ENCODE data around the gene PTPRG.

PTPRG gene

DNA sequence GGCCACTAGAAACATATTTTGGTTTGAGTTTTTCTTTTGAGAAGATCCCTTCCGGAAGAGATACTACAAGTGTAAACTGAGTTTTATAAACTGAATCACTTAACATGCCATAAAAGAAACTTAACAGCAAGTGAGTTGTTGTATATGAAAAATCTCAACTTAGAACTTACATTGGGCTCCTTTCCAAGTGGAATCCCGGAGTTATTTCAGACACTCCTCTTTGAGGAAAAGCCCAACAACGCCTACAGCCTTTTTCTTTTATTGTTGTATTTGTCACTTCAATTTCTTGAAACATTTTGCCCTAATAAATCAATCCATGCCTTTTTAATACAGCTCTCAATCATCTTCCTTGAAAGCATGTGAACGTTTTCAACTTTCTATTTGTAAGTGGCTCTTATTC, 674.6 kb downstream of the PTPRG start:
- DNase-seq (ENCODE audit: low read depth), result no peak

DNA sequence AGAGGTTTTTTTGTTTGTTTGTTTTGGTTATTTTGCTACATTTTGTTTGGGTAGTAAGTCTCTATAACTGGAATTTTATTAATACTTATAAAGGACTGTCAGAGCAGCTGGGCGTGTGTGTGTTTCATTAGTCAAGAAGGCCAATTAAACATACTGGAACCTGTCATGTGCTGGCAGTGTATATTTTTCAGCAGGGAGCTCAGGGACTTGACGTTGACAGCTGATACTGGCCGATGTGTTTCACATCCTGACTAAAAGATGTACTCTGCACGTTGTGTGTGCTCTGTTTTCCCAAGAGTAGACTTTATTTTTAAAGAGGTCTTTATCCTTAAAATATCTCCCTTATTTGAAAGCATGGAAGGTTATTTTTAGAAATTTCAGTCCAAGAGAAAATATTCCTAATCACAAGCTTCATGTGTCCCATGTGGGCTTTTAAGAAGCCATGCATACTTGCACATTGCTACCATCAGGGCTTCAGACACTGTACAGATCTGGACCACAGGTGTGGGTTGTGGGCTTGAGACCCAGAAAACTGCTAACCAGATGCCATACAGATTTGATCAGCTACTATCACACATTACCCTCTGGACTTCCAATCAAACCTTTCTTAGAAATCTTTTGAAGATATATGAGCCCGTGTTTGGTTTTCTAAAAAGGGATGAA, 676.0 kb downstream of the PTPRG start:
- DNase-seq (ENCODE audit: low read depth), result no peak

DNA sequence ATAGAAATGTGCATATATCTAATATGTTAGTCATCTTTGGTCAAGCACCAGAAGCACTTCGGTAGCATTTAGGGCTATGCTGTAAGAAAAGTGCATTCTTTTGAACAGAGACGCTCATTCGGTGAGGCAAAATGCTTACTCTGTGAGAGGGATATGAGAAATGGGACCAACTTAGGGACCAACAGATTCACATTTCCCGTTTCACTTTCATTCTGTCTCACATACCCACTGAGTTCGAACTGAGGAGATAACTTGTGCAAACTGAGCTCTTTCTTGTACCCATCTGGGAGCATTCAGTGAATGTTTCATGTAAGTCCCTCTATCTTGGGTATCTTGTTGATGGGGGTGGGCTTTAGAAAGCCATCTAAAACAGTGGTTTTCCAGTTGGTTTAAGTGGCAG, 676.6 kb downstream of the PTPRG start:
- DNase-seq (ENCODE audit: low read depth), result no peak

DNA sequence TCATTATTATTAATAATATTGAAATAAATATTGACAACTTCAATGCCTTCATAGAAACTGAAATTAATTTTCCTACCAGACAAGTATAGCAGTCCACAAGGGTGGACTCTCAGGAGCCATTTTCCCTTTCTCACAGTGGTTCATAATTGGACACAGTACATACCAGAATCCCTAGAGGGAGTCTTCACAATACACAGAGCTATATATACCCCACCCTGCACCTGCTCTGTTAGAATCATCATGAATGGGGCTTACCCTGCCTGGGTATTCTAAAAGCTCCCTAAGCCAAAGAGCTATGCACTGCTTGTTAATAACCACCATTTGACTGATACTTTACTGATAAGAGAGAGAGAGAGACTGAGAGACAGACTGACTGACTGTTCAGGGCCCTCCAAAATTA, 677.1 kb downstream of the PTPRG start:
- DNase-seq (ENCODE audit: low read depth), result no peak

DNA sequence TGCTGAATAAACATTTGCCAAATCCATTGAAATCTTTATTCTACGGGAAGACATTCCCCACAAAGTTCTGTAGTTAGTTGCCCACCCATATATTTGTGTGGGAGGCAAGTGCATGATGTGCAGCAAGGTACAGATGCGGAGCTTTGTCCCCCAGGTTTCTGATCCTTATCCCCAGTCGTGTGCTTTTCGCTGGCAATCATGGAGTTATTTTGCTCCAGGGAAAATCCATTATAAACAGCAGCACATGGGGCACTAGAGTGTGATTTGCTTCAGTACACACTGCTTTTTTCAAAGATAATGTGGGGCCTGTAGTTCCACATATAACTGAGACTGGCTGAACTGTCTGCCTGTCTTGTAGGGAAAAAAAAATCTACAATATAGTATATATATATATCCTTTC, 679.9 kb downstream of the PTPRG start:
- no peak for DNase-seq (ENCODE audit: low read depth)

DNA sequence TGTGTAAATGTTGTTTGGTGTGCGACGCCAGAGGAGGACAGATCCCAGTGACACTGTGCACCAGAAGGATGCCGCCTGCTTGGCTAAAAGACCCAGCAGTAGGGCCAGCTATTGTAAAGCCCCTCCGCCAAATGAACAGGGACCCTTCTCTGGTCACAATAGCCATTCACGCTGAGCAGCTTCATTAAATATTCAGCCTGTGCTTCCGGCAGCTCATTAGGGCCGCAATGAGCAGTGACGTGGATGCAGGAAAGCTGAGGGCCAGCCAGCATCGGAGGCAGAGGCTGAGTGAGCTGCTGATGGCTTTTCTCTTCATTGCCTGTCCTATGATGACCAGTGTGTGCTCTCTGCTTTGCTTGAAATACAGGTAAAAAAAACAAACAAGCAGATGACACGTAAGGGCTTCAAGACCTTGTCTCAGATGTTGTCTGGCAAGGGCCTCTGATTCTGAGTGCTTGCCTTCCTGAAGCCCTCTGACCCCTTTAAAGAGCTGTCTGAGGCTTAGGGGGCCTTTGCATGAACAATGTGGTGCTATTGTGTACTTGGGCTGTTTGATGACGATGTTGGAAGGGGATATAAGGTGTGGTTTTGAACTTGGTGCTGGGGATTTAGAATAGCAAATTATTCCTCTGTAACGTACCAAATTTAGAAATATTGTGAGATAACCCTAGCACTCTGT, 681.6 kb downstream of the PTPRG start:
- DNase-seq (ENCODE audit: low read depth), result no peak

DNA sequence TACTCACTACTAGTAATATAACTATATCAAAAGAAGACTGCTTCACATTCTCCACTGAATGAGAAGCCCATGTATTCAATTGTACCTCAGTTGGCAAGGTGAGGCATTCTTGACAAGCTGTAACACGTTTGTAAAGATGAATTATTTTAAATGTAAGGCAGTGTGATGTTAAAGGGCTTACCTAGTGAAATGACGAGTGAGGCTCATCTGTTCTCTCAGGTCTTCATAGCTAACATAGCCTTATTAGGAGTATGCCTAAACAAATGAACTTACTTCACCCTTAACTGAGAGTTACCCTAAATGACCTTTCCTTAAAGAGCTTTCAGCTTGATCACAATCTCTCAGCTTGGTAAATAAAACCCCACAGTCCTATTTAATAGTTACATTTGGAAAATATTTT, 684.7 kb downstream of the PTPRG start:
- no peak for DNase-seq (ENCODE audit: low read depth)

DNA sequence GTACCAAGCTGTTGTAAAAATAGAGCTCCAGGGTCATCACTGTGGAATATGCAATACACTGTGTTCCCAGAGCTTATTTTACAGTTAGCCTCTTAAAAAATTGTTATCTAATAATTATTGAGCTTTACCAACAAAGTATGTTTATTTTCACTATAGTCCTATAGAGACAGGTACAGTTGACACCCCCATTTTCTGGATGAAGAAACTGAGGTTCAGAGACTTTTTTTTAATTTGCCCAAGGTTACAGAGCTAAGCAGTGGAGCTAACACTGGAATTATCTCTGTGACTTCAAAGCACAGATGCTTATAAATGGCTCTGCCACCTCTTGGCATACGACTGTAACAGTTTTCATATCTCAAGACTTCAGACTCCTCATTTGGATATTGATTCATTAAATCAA, 685.6 kb downstream of the PTPRG start:
- DNase-seq (ENCODE audit: low read depth), result no peak

DNA sequence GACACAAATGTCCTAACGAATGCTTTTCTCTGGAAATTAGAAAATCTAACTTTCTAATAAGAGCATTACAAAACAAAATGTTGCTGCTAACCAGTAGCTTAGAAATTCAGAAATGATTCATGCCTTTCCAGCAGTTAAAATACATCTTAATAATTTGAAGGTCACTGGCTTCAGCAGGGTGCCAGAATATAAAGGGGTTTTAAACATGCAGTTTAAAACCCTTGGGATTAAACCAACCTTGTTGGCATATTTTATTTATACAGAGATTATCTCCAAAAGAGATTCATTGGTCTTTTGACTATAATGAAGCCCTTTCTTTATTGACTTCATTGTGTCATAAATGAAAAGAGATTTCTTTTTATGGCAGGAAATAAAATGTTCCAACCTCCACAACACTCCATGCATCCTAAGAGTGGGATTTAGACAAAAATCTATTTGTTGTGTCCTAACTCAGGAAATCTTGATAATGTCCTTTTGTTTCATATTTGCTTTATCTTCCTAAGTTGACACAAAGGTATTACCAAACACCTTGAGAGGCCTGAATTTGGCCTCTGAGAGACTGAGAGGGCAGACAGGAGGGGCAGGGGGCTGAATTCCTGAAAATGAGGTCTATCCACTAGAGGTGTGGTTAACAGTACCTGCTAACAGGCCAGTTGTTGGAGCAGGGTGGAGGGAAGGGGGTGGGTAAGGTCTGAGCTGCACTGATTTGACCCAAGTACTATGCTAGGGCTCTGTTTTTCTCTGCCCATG, 687.5 kb downstream of the PTPRG start:
- DNase-seq (ENCODE audit: low read depth), result no peak

DNA sequence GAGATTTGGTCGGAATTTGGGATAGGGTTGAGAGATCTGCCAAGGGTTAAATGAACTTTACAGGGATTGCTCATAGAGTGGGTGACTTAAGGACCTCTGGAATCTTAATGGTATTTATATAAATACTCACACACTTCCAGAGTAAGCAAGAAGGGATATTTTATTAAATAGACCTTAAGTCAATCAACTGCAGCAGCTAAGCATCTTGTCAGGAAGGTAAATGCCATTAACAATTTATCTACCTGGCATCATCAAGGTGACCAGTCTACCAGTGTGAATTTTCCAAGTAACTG, 688.1 kb downstream of the PTPRG start:
- no peak for DNase-seq (ENCODE audit: low read depth)

DNA sequence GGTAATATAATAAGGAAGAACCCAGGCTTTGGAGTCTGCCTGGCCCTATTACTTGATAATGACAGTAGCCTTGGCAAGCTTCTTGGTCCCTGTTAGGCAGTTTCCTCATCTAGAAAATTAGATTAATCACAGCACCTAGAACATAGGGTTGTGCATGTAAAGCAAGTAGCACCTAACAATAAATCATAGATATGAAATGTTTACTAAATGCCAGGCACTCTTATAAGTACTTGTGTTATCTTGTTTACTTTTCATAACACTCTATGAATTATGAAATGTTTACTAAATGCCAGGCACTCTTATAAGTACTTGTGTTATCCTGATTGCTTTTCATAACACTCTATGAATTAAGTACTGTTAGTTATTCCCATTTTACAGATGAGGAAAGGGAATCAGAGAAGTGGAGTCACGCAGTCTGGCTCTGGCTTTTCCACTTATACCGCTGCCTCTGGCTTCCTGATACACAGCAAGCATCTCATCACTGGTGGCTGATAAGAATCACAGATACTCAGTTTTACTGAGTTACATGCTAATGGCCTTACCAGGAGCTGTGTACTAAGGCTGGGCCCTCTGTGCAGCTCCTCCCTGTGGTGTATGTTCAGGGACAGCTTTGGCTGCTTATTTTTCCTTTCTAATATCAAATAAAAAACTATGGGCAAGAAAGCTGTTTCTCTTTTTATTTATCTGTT, 688.6 kb downstream of the PTPRG start:
- no peak for DNase-seq (ENCODE audit: low read depth)

DNA sequence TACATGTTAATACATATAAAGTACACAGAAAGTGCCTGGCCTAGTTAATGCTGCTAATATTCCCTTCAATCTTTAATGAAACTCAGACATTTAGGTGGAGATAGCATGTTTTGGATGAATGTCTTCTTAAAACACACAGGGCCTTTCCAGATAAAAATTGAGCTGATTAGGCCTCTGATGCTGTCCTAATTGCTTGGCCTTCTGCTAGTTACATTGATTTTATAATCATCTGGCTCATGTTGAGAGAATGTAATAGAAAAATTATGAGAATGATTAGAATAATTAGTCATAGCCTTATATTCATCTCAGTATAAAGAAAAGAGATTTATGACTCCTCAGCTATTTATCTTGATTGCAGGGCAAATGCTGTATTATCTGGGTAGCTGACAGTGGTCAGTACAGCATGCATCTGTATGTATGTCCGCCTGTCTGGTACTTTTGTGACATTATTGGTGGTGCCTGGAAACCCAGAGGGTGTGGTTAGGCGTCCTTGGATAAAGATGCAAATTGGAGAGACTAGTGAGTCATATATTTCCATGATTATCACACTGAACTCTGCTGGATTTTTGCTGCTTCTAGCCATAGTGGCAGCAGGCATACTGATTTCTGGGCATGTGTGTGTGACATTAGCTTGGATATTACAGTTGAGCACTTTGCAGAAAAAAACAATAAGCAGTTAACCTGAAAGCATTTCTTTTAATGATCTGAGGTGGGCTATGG, 691.2 kb downstream of the PTPRG start:
- DNase-seq (ENCODE audit: low read depth), result peak; percentile 24

DNA sequence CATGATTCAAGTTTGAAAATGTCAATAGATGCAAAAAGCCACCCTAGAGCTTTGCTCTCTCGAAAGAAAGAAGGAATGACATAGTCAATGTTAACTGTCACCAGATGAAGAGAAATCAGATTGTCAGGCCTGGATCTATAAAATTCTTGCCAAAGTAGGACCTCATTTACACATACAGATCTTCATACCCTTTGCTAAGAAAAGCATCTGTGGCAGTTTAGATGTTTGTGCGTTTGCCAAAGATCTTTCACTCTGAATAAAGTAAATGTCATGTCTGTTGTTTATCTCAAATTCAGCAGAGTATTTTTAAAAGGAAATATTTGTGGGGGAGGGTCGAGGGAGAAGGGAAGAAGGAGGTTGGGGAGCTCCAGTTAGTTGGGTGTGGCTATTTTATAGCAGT, 692.6 kb downstream of the PTPRG start:
- no peak for DNase-seq (ENCODE audit: low read depth)

DNA sequence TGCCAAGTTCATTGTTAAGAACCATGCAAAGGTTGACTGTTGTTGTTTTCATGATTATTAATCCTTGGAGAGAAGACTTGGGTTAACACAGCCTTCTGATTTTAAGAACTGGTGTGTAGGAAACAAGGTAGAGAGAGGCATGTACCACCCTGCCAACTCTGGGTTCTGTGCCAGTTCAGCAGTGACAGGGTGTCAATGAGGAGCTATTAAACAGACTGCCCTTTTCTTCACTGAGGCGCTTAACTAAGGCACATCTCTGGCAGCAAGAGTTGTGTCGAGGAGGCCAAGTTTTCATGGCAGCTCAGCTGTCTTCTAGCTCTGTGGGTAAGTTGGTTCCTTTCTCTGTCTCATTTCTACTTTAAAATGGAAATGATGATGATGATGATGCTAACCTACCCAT, 694.4 kb downstream of the PTPRG start:
- DNase-seq (ENCODE audit: low read depth), result no peak

DNA sequence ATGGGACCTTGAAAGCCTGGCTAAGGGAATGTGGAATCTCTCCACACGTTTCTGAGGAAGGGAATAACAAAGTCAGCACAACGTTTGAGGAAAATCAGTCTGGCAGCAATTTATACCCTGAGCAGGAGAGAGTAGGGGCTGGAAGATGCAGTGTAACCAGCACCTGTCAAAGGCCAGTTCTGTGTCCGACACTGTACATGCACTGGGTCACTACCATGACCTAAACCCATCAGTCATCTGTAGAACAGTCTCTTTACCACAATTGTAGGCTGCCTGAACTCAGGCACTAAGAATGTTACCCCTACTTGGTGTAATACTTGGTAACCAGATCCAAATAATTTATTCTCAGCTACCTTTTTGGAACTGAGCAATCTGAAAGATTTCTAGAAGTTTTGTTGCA, 698.6 kb downstream of the PTPRG start:
- DNase-seq (ENCODE audit: low read depth), result no peak

DNA sequence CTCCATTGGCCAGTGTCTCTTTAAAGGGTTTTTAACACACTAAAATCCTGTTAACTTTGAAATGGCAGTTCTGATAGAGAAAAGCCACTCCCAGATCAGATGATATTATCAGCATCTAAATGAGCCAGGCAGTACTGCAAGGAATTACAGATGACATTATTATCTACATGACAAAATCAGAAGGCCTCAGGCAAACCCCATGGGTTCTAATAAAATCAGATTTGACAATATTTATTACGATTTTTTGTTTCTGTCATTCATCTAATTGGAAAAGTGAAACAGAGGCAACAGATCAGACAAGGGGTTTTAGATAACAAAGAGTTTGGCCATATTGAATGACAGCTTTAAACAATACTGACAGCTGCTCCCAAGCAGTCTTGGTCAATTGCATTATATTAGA, 699.3 kb downstream of the PTPRG start:
- DNase-seq (ENCODE audit: low read depth), result no peak

DNA sequence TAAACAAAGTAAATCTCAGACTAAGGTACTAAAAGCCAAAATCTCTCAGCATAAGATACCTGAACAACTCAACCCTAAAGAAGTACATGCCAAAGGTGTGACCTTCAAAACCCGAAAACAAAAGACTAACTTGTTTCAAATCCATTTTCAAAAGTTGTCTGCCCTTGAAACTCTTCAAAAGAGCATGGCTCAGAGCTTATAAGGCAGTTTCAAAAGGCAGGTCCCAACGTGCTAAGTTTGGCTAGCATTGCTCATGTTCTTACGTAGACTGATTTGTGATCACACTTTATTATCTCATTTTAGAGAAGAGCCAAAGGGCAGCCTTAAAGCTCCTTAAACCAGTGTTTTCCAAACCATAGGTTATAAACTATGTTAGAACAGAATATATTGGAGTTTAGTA, 699.8 kb downstream of the PTPRG start:
- DNase-seq (ENCODE audit: low read depth), result no peak

DNA sequence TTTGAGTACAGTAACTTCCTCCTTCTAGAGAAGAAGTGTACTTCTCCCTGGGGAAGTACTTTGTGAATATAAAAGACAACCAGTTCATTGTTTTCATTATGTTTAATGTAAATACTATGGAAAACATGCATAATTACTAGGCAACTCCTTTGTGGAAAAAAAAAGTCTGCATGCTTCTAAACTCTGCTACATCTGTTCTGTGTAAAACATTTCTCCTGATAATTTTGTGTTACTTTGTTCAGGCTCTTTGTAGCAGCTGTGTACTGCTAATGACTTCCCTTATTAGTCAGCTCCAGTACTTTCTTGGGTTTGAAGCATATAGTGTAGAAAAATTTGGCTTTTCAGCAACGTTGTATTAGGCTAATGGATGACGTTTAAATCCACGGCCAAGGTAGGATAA, 700.4 kb downstream of the PTPRG start:
- no peak for DNase-seq (ENCODE audit: low read depth)

DNA sequence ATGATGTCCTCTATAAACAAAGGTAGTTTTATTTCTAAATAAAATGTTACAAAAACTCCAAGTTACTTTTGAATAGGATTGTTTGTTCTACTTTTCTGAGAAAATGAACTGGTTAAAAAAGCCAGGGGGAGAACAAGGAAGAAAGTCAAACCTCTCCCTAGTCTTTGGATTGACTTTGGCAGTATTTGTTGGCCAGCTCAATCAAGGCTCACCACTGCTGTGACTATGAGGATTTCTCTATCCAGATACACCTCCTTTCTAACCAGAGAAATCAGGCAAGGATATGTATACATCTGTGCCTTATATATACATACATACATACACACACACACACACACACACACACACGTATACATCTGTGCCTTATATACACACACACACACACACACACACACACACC, 704.2 kb downstream of the PTPRG start:
- DNase-seq (ENCODE audit: low read depth), result no peak

DNA sequence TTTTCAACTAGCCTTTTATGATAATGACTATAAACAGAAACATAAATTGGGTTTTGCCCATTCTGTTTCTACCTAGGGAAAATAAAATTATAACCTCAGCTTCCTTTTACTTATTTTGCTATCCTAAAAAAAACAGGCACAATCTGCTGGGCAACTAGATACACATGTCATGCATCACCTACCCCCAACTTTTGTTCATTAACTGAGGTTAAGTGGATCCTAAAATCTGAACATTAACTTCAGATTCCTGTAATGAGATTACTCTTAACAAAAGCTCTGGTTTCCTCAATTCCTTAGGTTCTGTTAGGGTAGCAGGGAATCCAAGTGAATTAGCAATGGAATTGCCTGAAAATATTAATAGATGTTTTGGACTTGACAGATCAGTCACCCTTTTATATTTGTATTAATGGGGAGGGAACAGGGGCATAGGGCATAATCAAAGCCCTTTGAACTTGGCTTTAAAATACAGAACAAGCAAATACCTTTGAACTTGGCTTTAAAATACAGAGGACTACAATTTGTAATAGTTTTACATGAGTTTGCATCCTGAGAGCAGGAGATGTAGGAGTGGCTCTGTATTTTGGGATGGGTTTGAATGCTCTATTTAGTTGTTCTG, 705.4 kb downstream of the PTPRG start:
- DNase-seq (ENCODE audit: low read depth), result no peak

DNA sequence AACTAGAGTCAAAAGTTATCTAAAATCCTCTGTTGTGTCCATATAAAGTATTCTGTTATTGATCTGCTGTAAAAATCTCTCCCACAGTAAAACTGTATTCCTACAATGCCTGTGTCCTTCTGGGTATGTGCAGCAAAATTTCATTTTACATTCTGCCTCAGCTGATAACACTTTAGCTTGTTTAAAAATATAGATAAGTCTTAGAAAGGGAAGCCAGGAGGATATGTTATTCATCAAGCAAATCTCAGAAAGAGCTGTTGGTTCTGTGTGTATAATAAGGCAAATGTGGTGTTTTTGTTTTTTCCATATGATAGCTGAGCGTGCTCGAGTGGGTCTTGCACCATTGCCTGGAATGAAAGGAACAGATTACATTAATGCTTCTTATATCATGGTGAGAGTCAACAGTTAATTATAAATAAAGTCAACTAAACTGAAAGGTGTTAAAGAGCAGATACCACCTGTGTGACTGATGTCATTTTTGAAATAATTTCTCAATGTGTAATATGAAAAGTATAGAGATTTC, 715.3 kb downstream of the PTPRG start:
- no peak for DNase-seq (ENCODE audit: low read depth)

DNA sequence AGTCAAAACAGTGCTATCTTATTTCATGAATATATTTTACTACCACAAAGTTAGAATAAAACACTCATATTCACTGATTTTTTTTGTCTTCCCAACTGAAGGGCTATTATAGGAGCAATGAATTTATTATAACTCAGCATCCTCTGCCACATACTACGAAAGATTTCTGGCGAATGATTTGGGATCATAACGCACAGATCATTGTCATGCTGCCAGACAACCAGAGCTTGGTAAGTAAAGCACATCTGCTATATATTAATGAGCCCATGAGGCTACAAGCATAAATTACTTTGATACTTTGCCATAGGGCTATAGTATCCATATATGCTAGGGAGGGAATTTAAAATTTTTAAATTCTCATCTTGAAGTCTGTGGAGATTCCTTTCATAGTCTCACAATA, 716.1 kb downstream of the PTPRG start:
- DNase-seq (ENCODE audit: low read depth), result no peak

Data from iris pigment epithelial cell (primary cell).